DMS153 treated with DMSO at 0.1 percent for 48 hours (cell line): ENCODE data around the gene PAQR7.

Source experiments
- DNase-seq: peaks from one replicate; lab custom pipeline; 2025; ENCODE audit not compliant: unreplicated experiment; lab: John Stamatoyannopoulos, UW

PAQR7 gene

GRCh38 chr1:25903986-25904385 lies 28.5 kb upstream of the PAQR7 start:
- no peak for DNase-seq

GRCh38 chr1:25902462-25902861 lies 27.0 kb upstream of the PAQR7 start:
- no peak for DNase-seq

- DNase-seq = no peak
Measured at GRCh38 chr1:25900219-25900618, 24.7 kb upstream of the PAQR7 start.

GRCh38 chr1:25899792-25900191 lies 24.3 kb upstream of the PAQR7 start:
- DNase-seq = no peak

- no peak for DNase-seq
Measured at GRCh38 chr1:25898223-25899015, 22.9 kb upstream of the PAQR7 start.

GRCh38 chr1:25897754-25898153 lies 22.2 kb upstream of the PAQR7 start:
- DNase-seq = no peak

- DNase-seq = no peak
Measured at GRCh38 chr1:25896266-25896665, 20.8 kb upstream of the PAQR7 start.

- peak; percentile 91 for DNase-seq
Measured at GRCh38 chr1:25895365-25895990, 20.0 kb upstream of the PAQR7 start.

GRCh38 chr1:25893116-25893515 lies 17.6 kb upstream of the PAQR7 start:
- DNase-seq = no peak

- DNase-seq = no peak
Measured at GRCh38 chr1:25891606-25892005, 16.1 kb upstream of the PAQR7 start.

GRCh38 chr1:25890239-25891034 lies 14.9 kb upstream of the PAQR7 start:
- DNase-seq = peak; percentile 30

- DNase-seq = peak; percentile 94
Measured at GRCh38 chr1:25889470-25889869, 14.0 kb upstream of the PAQR7 start.

GRCh38 chr1:25888426-25888987 lies 13.0 kb upstream of the PAQR7 start:
- DNase-seq = no peak

GRCh38 chr1:25885602-25886001 lies 10.1 kb upstream of the PAQR7 start:
- no peak for DNase-seq

- DNase-seq = no peak
Measured at GRCh38 chr1:25881266-25881665, 5.8 kb upstream of the PAQR7 start.

- DNase-seq = no peak
Measured at GRCh38 chr1:25880518-25880917, 5.0 kb upstream of the PAQR7 start.

- no peak for DNase-seq
Measured at GRCh38 chr1:25879675-25880074, 4.2 kb upstream of the PAQR7 start.

- no peak for DNase-seq
Measured at GRCh38 chr1:25878690-25879089, 3.2 kb upstream of the PAQR7 start.

- DNase-seq = no peak
Measured at GRCh38 chr1:25877155-25877554, 1.6 kb upstream of the PAQR7 start.

- DNase-seq = no peak
Measured at GRCh38 chr1:25876693-25877077, 1.2 kb upstream of the PAQR7 start.

- DNase-seq = no peak
Measured at GRCh38 chr1:25875856-25876692, 566 bp upstream of the PAQR7 start.
